HG02840 (cell line): Measurements from ENCODE around the gene CRAMP1.
A peak's percentile ranks its signal among the peaks of the same experiment; 100 is the strongest.
"Not testable (repeated sequence)": the region's sequence is repeated elsewhere in the genome, so short reads cannot be mapped to it uniquely, and the experiment has no call there.

Experiments used
- ATAC-seq: cut with Tn5 transposase; IDR thresholded peaks from one replicate; pipeline ENCODE4 v1.9.1; 2021; ENCODE audit warnings: mild to moderate bottlenecking, moderate library complexity, moderate number of reproducible peaks; ENCODE audit not compliant: unreplicated experiment, low FRiP score

The CRAMP1 gene

GRCh38 chr16:1706386-1707192 is 94.4 kb downstream of the CRAMP1 start:
- peak; percentile 31 for ATAC-seq

GRCh38 chr16:1707193-1707790 is 95.1 kb downstream of the CRAMP1 start:
- no peak for ATAC-seq

- ATAC-seq, result no peak
These were observed 96.1 kb downstream of the CRAMP1 start for GRCh38 chr16:1708083-1708767.

- ATAC-seq, result no peak
These were observed 96.6 kb downstream of the CRAMP1 start for GRCh38 chr16:1708768-1709180.

- no peak for ATAC-seq
These were observed 97.2 kb downstream of the CRAMP1 start for GRCh38 chr16:1709356-1709755.

- no peak for ATAC-seq
These were observed 98.8 kb downstream of the CRAMP1 start for GRCh38 chr16:1710811-1711507.

GRCh38 chr16:1712791-1713261 is 100.7 kb downstream of the CRAMP1 start:
- ATAC-seq, result no peak

- ATAC-seq, result no peak
These were observed 101.2 kb downstream of the CRAMP1 start for GRCh38 chr16:1713331-1713730.

- no peak for ATAC-seq
These were observed 101.8 kb downstream of the CRAMP1 start for GRCh38 chr16:1713933-1714332.

- ATAC-seq, result no peak
These were observed 103.1 kb downstream of the CRAMP1 start for GRCh38 chr16:1715220-1715619.

- ATAC-seq, result not testable (repeated sequence)
These were observed 106.1 kb downstream of the CRAMP1 start for GRCh38 chr16:1718236-1718635.

- not testable (repeated sequence) for ATAC-seq
These were observed 107.5 kb downstream of the CRAMP1 start for GRCh38 chr16:1719559-1720229.

- no peak for ATAC-seq
These were observed 109.2 kb downstream of the CRAMP1 start for GRCh38 chr16:1721372-1721771.

- no peak for ATAC-seq
These were observed 111.4 kb downstream of the CRAMP1 start for GRCh38 chr16:1723450-1724147.

- no peak for ATAC-seq
These were observed 112.3 kb downstream of the CRAMP1 start for GRCh38 chr16:1724491-1724890.

GRCh38 chr16:1726661-1727502 is 114.7 kb downstream of the CRAMP1 start:
- ATAC-seq, result no peak
